ENCODE data around the gene SLC16A5.
A peak's percentile ranks its signal among the peaks of the same experiment; 100 is the strongest.

SLC16A5 gene

GRCh38 chr17:75088465-75089417 is 987 bp downstream of the SLC16A5 start:
- no peak for TF ChIP-seq POLR2A (IDR thresholded peaks at IDR 0.05; ENCODE audit: low read length)
- TF ChIP-seq GATA1 (IDR thresholded peaks at IDR 0.05; ENCODE audit: low read depth, low read length), result no peak
- peak in 1 of 2 experiments; percentile 42 for DNase-seq

GRCh38 chr17:75090871-75091854 is 3.4 kb downstream of the SLC16A5 start:
- peak; percentile 44 to 51 for DNase-seq
- TF ChIP-seq POLR2A (IDR thresholded peaks at IDR 0.05; ENCODE audit: low read length) (no peak), GATA1 (IDR thresholded peaks at IDR 0.05; ENCODE audit: low read depth, low read length) (no peak)

GRCh38 chr17:75091855-75092327 is 4.1 kb downstream of the SLC16A5 start:
- peak; percentile 60 to 78 for DNase-seq
- TF ChIP-seq GATA1 (IDR thresholded peaks at IDR 0.05; ENCODE audit: low read depth, low read length) (no peak), POLR2A (IDR thresholded peaks at IDR 0.05; ENCODE audit: low read length) (no peak)

- no peak for TF ChIP-seq GATA1 (IDR thresholded peaks at IDR 0.05; ENCODE audit: low read depth, low read length)
- no peak for DNase-seq
Observed at GRCh38 chr17:75093548-75094158, 5.9 kb downstream of the SLC16A5 start.

DNA sequence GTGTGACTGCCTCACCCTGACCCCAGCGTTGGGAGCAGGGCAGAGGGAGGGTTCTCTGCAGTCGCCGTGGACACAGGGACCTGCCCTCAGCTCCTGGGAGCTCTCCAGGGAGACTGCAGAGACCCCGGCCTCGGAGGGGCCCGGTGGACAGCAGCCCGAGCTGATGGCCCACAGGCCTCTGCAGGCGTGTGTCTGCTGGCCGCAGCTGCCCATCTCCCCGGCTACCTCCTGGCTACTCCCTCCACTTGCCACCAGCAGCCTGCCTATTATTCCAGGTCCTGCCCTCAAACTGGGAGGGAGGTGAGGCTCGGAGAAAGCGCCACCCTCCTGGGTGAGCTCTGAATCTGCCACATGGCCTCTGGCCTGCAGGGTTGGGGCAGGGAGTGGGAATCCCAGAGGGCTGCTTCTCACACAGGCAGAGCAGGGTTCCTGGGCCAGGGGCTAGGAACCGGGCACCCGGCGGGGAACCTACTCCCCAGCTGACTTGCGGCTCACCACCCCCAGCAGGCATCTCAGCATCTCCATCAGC is 7.2 kb downstream of the SLC16A5 start:
- DNase-seq, result no peak
- TF ChIP-seq GATA1 (IDR thresholded peaks at IDR 0.05; ENCODE audit: low read depth, low read length) (no peak), POLR2A (IDR thresholded peaks at IDR 0.05; ENCODE audit: low read length) (no peak)

DNA sequence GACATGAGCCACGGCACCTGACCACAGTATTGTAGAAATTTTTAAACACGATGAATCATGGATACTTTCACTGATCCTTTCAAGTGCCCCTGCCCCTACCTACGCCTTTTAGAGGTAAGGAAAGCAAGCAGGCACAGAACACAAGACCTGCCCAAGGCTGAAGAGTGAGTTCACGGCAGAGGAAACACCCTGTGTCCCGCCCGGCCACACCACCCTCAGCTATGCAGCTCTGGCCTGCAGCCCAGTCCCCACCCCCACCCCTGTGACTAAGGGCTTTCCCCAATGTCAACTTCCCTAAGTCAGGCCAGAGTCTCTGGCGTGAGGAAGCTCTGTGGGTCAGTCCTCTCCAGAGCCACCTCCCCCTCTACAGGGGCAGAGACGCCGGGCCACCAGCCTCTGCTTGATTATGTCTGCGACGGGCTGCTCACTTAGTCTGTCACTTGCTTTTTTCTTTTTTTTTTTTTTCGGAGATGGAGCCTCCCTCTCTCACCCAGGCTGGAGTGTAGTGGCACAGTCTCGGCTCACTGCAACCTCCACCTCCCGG is 8.4 kb downstream of the SLC16A5 start:
- DNase-seq, result peak; percentile 93 to 95
- TF ChIP-seq POLR2A (IDR thresholded peaks at IDR 0.05; ENCODE audit: low read length), result peak; percentile 31
- TF ChIP-seq GATA1 (IDR thresholded peaks at IDR 0.05; ENCODE audit: low read depth, low read length), result no peak

DNA sequence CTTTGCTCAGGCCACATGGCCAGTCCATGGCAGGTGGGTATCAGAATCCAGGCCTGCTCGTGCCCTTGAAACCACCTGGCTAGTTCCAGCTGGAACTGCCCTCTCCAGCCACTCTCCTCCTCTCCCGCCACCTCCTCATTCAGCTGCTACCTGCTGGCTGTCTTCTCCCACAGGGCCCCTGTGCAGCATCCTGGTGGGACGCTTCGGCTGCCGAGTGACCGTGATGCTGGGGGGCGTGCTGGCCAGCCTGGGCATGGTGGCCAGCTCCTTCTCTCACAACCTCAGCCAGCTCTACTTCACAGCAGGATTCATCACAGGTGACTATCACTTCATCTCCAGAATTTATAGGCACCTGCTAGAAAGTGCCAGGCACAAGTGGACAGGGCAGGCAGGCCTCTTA is 10.1 kb downstream of the SLC16A5 start:
- TF ChIP-seq POLR2A (IDR thresholded peaks at IDR 0.05; ENCODE audit: low read length) (no peak), GATA1 (IDR thresholded peaks at IDR 0.05; ENCODE audit: low read depth, low read length) (no peak)
- no peak for DNase-seq

DNA sequence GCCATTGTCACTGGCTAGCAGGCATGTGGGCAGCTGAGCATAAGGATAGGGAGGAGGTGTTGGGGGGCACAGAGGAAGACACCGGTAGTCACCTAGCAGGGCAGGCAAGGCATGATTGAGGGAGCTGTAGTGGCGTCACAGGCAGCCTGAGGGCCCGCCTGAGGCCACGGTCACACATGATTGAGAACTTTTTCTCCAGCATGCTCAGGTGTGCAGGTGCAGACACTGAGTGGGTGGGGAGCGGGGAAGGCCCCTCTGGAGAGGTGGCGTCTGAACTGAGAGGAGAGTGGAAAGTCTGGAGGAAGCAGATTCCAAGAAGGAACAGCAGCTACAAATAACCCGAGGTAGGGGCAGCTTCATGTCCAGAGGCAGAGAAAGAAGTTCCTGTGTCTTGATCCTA is 11.1 kb downstream of the SLC16A5 start:
- DNase-seq, result no peak

DNA sequence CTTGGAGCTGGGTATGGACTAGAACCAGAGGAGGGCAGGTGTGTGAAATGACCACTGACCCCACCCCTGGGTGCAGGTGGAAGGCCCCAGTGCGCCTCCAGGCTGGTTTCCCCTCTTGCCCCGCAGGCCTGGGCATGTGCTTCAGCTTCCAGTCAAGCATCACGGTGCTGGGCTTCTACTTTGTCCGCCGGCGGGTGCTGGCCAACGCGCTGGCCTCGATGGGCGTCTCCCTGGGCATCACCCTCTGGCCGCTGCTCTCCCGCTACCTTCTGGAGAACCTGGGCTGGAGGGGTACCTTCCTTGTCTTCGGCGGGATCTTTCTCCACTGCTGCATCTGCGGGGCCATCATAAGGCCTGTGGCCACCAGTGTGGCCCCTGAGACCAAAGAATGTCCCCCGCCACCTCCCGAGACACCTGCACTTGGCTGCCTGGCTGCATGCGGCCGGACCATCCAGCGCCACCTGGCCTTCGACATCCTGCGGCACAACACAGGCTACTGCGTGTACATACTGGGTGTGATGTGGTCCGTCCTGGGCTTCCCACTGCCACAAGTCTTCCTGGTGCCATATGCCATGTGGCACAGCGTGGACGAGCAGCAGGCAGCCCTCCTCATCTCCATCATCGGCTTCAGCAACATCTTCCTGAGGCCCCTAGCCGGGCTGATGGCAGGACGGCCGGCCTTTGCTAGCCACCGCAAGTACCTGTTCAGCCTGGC is 12.3 kb downstream of the SLC16A5 start:
- DNase-seq, result no peak
- TF ChIP-seq GATA1 (IDR thresholded peaks at IDR 0.05; ENCODE audit: low read depth, low read length), result no peak
- TF ChIP-seq POLR2A (IDR thresholded peaks at IDR 0.05; ENCODE audit: low read length), result no peak

More for the DNA sequence above, 11.1 kb downstream of the SLC16A5 start:
- TF ChIP-seq POLR2A (IDR thresholded peaks at IDR 0.05; ENCODE audit: low read length) (no peak), GATA1 (IDR thresholded peaks at IDR 0.05; ENCODE audit: low read depth, low read length) (no peak)

DNA sequence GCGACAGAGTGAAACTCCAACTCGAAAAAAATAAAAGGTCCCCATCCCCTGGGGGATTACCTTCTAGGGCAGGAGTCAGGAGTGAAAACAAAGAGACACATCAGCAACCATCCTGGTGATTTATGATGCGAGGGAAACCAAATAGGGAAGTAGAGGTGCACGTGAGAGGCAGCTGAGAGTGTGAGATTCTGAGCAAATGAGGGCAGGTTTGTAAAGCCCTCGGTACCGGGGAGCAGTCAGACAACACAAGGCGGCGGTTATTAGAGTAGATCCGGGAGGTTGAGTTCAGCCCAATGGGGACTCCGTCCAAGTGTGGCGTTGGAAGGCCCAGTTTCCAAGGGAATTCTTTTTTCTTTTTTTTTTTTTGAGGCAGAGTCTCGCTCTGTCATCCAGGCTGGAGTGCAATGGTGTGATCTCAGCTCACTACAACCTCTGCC is 14.6 kb downstream of the SLC16A5 start:
- TF ChIP-seq GATA1 (IDR thresholded peaks at IDR 0.05; ENCODE audit: low read depth, low read length) (no peak), POLR2A (IDR thresholded peaks at IDR 0.05; ENCODE audit: low read length) (no peak)
- no peak for DNase-seq

DNA sequence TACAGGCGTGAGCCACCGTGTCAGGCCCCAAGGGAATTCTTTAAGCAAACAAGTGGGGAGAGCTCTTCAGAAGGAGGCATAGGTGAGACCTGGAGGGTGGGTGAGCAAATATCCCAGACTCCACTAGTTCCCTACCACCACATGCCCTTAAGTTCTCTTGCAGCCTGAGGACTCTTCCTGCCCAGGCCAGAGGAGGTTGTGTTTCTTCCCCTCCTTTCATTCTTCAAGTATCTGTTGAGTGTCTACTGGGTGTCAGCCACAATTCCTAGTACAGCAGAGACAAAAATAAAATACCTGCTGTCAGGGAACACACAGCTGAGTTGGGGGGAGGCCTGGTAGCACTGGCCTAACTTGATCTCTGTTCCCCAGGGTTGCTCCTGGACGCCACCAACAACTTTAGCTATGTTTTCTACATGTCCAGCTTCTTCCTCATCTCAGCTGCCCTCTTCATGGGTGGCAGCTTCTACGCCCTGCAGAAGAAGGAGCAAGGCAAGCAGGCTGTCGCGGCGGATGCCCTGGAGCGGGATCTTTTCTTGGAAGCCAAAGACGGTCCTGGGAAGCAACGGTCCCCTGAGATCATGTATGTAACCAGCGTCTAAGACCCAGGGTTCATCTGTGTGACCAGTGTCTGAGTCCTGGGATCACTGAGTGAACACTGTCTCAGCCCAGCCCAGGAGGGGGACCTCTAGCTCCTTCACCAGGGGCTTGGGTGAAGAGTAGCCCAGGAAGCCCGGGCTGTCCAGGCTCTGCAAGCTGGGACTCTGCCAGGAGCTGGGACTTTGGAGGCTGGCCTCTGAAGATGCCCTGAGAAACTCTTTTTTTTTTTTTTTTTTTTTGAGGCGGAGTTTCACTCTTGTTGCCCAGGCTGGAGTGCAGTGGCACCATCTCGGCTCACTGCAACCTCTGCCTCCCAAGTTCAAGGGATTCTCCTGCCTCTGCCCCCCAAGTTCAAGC is 16.1 kb downstream of the SLC16A5 start:
- no peak for DNase-seq
- TF ChIP-seq POLR2A (IDR thresholded peaks at IDR 0.05; ENCODE audit: low read length), result no peak
- TF ChIP-seq GATA1 (IDR thresholded peaks at IDR 0.05; ENCODE audit: low read depth, low read length), result no peak

Measured in erythroblast (primary cell).